ENCODE measurements around the gene ANKRD24. TPM values are rescaled to one million over a fixed set of nuclear protein-coding genes. Genes with fewer than 3 reads are reported as not detected.

ANKRD24 gene
- total and polyA plus RNA-seq, 4 donors: 2.8 to 13.7 (median 6.7) TPM

Other genes with a start within 250 kb of the ANKRD24 start
- gene NMRK2, start 249.6 kb upstream of the ANKRD24 start, total RNA-seq: under 1 TPM in 1 of 2 donors, not detected in 1; 0.28 TPM
- under 1 TPM in 1 of 2 donors, not detected in 1; 0.74 TPM for gene NMRK2, start 249.6 kb upstream of the ANKRD24 start, polyA plus RNA-seq (ENCODE audit: insufficient read length in 2 of 2)
- gene DAPK3, start 211.6 kb upstream of the ANKRD24 start, total RNA-seq: 10 to 100 TPM; 40.1 to 52.1 TPM
- 10 to 100 TPM; 67.2 to 79.6 TPM for gene DAPK3, start 211.6 kb upstream of the ANKRD24 start, polyA plus RNA-seq (ENCODE audit: insufficient read length in 2 of 2)
- 1,000 to 10,000 TPM; 1,335 to 1,977 TPM for gene EEF2, start 197.2 kb upstream of the ANKRD24 start, total RNA-seq
- gene EEF2, start 197.2 kb upstream of the ANKRD24 start, polyA plus RNA-seq (ENCODE audit: insufficient read length in 2 of 2): 1,000 to 10,000 TPM; 1,625 to 1,669 TPM
- 10 to 100 TPM; 24.8 to 26.3 TPM for gene PIAS4, start 175.0 kb upstream of the ANKRD24 start, total RNA-seq
- gene PIAS4, start 175.0 kb upstream of the ANKRD24 start, polyA plus RNA-seq (ENCODE audit: insufficient read length in 2 of 2): 10 to 100 TPM; 33.2 to 37.7 TPM
- 1 to 10 TPM; 6.6 to 6.9 TPM for gene ZBTB7A, start 115.8 kb upstream of the ANKRD24 start, total RNA-seq
- gene ZBTB7A, start 115.8 kb upstream of the ANKRD24 start, polyA plus RNA-seq (ENCODE audit: insufficient read length in 2 of 2): 10 to 100 TPM; 12.7 to 14.6 TPM
- gene MAP2K2, start 58.6 kb upstream of the ANKRD24 start, total RNA-seq: 100 to 1,000 TPM in 1 of 2 donors, 10 to 100 TPM in 1; 72.6 to 121 TPM
- gene MAP2K2, start 58.6 kb upstream of the ANKRD24 start, polyA plus RNA-seq (ENCODE audit: insufficient read length in 2 of 2): 100 to 1,000 TPM; 183 to 188 TPM
- gene CREB3L3, start 29.1 kb upstream of the ANKRD24 start, total RNA-seq: not detected
- under 1 TPM; 0.44 to 0.48 TPM for gene CREB3L3, start 29.1 kb upstream of the ANKRD24 start, polyA plus RNA-seq (ENCODE audit: insufficient read length in 2 of 2)
- 1 to 10 TPM; 8.1 to 9.1 TPM for gene SIRT6, start 126 bp upstream of the ANKRD24 start, total RNA-seq
- gene SIRT6, start 126 bp upstream of the ANKRD24 start, polyA plus RNA-seq (ENCODE audit: insufficient read length in 2 of 2): 10 to 100 TPM; 39.8 to 45.4 TPM
- under 1 TPM; 0.69 to 0.77 TPM for gene EBI3, start 46.8 kb downstream of the ANKRD24 start, total RNA-seq
- gene EBI3, start 46.8 kb downstream of the ANKRD24 start, polyA plus RNA-seq (ENCODE audit: insufficient read length in 2 of 2): 1 to 10 TPM in 1 of 2 donors, under 1 TPM in 1; 0.89 to 1.6 TPM
- gene YJU2, start 64.4 kb downstream of the ANKRD24 start, total RNA-seq: 10 to 100 TPM; 12.5 to 25.2 TPM
- 10 to 100 TPM; 26.6 to 27.0 TPM for gene YJU2, start 64.4 kb downstream of the ANKRD24 start, polyA plus RNA-seq (ENCODE audit: insufficient read length in 2 of 2)
- 10 to 100 TPM in 1 of 2 donors, 1 to 10 TPM in 1; 6.7 to 10.4 TPM for gene SHD, start 96.6 kb downstream of the ANKRD24 start, total RNA-seq
- 10 to 100 TPM; 68.4 to 77.1 TPM for gene SHD, start 96.6 kb downstream of the ANKRD24 start, polyA plus RNA-seq (ENCODE audit: insufficient read length in 2 of 2)
- under 1 TPM; 0.79 to 0.94 TPM for gene TMIGD2, start 119.7 kb downstream of the ANKRD24 start, total RNA-seq
- 1 to 10 TPM; 1.1 to 1.6 TPM for gene TMIGD2, start 119.7 kb downstream of the ANKRD24 start, polyA plus RNA-seq (ENCODE audit: insufficient read length in 2 of 2)
- gene FSD1, start 121.9 kb downstream of the ANKRD24 start, total RNA-seq: 10 to 100 TPM; 15.9 to 34.4 TPM
- 100 to 1,000 TPM; 107 to 118 TPM for gene FSD1, start 121.9 kb downstream of the ANKRD24 start, polyA plus RNA-seq (ENCODE audit: insufficient read length in 2 of 2)
- gene STAP2, start 156.1 kb downstream of the ANKRD24 start, total RNA-seq: 10 to 100 TPM in 1 of 2 donors, 1 to 10 TPM in 1; 3.2 to 21.9 TPM
- gene STAP2, start 156.1 kb downstream of the ANKRD24 start, polyA plus RNA-seq (ENCODE audit: insufficient read length in 2 of 2): 1 to 10 TPM; 5.2 to 8.5 TPM
- gene MPND, start 160.9 kb downstream of the ANKRD24 start, total RNA-seq: 10 to 100 TPM; 10.8 to 13.0 TPM
- gene MPND, start 160.9 kb downstream of the ANKRD24 start, polyA plus RNA-seq (ENCODE audit: insufficient read length in 2 of 2): 10 to 100 TPM; 42.6 to 47.4 TPM
- gene SH3GL1, start 217.9 kb downstream of the ANKRD24 start, total RNA-seq: 10 to 100 TPM; 14.3 to 44.1 TPM
- gene SH3GL1, start 217.9 kb downstream of the ANKRD24 start, polyA plus RNA-seq (ENCODE audit: insufficient read length in 2 of 2): 100 to 1,000 TPM; 104 to 105 TPM
- 1 to 10 TPM; 6.2 to 9.3 TPM for gene CHAF1A, start 220.0 kb downstream of the ANKRD24 start, total RNA-seq
- gene CHAF1A, start 220.0 kb downstream of the ANKRD24 start, polyA plus RNA-seq (ENCODE audit: insufficient read length in 2 of 2): 10 to 100 TPM; 14.2 to 16.9 TPM

Data from spinal cord (tissue), 4 donors.